Astrocyte of the cerebellum (primary cell): ENCODE results near the gene LPCAT3.
A peak's percentile ranks its signal among the peaks of the same experiment; 100 is the strongest.

Source experiments
- DNase-seq: peaks from one replicate; pipeline ENCODE4 v3.0.0-alpha.2; 2011; ENCODE audit warnings: low read depth
- H3K4me3 ChIP-seq: 2 replicates; pipeline ENCODE4 v1.5.1; 2011; ENCODE audit warnings: mild to moderate bottlenecking, low read depth, low read length, moderate library complexity
- in situ Hi-C: cut with HindIII; loops from 2 replicates; pipeline ENCODE4 v1.10.0; 2017; ENCODE audit warnings: low sequenced_read_pairs
- TF ChIP-seq, protein P1 (sequence below): IDR thresholded peaks from 2 replicates; pipeline ENCODE4 v1.5.1; 2012; ENCODE audit warnings: low read length, low read depth, moderate library complexity, mild to moderate bottlenecking; ENCODE audit errors: missing control alignments

LPCAT3 gene

DNA sequence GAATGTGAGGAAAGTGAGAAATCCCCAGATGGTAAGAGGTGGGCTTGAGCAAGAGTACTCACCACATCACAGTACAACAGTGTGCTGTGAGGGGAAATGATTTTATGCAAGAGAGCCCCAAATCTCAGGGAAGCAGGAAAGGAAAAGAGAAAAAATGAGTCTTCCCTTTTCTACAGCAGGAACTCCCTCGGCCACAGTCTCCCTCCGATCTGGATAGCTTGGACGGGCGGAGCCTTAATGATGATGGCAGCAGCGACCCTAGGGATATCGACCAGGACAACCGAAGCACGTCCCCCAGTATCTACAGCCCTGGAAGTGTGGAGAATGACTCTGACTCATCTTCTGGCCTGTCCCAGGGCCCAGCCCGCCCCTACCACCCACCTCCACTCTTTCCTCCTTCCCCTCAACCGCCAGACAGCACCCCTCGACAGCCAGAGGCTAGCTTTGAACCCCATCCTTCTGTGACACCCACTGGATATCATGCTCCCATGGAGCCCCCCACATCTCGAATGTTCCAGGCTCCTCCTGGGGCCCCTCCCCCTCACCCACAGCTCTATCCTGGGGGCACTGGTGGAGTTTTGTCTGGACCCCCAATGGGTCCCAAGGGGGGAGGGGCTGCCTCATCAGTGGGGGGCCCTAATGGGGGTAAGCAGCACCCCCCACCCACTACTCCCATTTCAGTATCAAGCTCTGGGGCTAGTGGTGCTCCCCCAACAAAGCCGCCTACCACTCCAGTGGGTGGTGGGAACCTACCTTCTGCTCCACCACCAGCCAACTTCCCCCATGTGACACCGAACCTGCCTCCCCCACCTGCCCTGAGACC, 82.7 kb downstream of the LPCAT3 start:
- no peak for DNase-seq

GRCh38 chr12:6934110-6934509, 84.2 kb downstream of the LPCAT3 start:
- TF ChIP-seq, protein P1, sequence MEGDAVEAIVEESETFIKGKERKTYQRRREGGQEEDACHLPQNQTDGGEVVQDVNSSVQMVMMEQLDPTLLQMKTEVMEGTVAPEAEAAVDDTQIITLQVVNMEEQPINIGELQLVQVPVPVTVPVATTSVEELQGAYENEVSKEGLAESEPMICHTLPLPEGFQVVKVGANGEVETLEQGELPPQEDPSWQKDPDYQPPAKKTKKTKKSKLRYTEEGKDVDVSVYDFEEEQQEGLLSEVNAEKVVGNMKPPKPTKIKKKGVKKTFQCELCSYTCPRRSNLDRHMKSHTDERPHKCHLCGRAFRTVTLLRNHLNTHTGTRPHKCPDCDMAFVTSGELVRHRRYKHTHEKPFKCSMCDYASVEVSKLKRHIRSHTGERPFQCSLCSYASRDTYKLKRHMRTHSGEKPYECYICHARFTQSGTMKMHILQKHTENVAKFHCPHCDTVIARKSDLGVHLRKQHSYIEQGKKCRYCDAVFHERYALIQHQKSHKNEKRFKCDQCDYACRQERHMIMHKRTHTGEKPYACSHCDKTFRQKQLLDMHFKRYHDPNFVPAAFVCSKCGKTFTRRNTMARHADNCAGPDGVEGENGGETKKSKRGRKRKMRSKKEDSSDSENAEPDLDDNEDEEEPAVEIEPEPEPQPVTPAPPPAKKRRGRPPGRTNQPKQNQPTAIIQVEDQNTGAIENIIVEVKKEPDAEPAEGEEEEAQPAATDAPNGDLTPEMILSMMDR, result no peak
- H3K4me3 ChIP-seq, result no peak overlapping the region
- no peak for DNase-seq
- in situ Hi-C loops, result no loop called here

More for the DNA sequence above, 82.7 kb downstream of the LPCAT3 start:
- TF ChIP-seq, protein P1, result no peak
- in situ Hi-C loops, result no loop called here
- H3K4me3 ChIP-seq, result no peak overlapping the region

DNA sequence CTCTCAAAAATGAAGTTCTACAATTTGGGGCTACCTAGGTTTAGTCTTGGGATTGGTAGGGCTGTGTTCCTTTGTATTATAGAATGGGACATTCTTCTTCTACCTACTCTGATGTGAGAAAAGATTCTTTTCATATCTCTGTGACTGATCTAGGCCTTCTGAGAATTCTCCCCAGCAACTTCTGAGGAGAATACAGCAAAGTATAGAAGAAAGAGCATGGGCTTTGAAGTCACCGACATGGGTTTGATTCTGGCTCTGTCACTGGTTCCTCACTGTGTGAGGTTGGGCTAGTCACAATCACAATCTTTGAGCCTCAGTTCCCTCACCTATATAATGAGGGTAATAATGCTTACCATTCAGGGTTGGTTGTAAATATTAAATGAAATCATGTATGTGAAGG, 85.5 kb downstream of the LPCAT3 start:
- TF ChIP-seq, protein P1, result no peak
- H3K4me3 ChIP-seq, result no peak overlapping the region
- in situ Hi-C loops, result no loop called here
- no peak for DNase-seq

- DNase-seq, result no peak
- H3K4me3 ChIP-seq, result peak overlapping the region; percentile 96
- in situ Hi-C loops, result no loop called here
- TF ChIP-seq, protein P1, result no peak
Measured at GRCh38 chr12:6929466-6930452, 88.5 kb downstream of the LPCAT3 start.

DNA sequence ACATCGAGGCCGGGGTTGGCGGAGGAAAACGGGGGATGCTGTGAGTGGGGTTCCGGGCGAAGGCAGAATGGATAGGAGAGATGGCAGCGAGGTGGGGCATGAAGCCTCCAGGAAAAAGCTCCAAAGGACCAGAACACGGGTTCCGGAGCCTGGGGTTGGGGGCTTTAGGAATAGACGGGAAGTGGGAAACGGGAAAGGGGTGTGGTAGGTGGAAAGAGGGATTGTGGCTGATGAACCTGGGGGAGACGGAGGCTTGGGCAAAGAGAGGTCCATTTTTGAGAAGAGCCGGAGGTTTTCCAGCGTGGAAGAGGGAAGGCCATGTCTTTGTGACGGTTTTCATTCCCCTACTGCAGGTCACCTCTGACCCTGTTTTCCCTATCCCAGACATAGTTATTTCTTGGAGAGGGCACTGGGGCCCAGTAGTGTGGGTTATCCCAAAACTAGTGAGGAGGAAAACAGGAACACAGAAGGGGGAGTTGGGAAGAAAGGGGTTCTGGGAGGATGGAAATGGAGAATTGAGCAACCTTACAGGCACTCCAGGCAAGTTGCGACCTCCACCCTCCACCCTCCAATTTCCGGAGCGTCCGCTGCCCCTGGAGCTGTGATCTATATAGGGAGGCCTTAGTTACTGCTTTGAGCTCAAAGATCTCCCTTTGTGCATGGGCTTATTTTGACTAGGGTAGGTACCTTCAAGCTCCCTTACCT, 89.4 kb downstream of the LPCAT3 start:
- in situ Hi-C loops, result no loop called here
- peak overlapping the region; percentile 96 for H3K4me3 ChIP-seq
- DNase-seq, result no peak
- TF ChIP-seq, protein P1, result no peak
